B cell (primary cell): ENCODE data around the gene SELENOV. TPM values are rescaled to one million over a fixed set of nuclear protein-coding genes. Genes with fewer than 3 reads are reported as not detected.

Experiments used
- ATAC-seq: fragments of 200-7000 bp; cut with Tn5 transposase; one replicate; pipeline ENCODE4 v1.10.0; 2021; ENCODE audit warnings: low read depth, mild to moderate bottlenecking, moderate number of reproducible peaks, moderate library complexity
- CTCF ChIA-PET: fragments of 350-600 bp; sonication (Branson Sonifier 250); formaldehyde crosslinking; loops from one replicate; lab custom pipeline; 2021; ENCODE audit warnings: antibody characterized with exemption, inconsistent platforms; lab: Charles Lee
- POLR2A ChIA-PET: fragments of 350-600 bp; sonication (Branson Sonifier 250); formaldehyde crosslinking; loops from one replicate; lab custom pipeline; 2021; ENCODE audit warnings: antibody characterized with exemption; lab: Charles Lee
- DNase-seq: peaks from one replicate; pipeline ENCODE4 v3.0.0; 2013
- H2AFZ ChIP-seq: 2 replicates; pipeline ENCODE4 v1.6.1; 2012; ENCODE audit warnings: mild to moderate bottlenecking, low read depth, low read length; ENCODE audit not compliant: insufficient read depth, poor library complexity, severe bottlenecking
- H3K27ac ChIP-seq, 2 donors: 1 replicate in 1 of 2; 2 replicates in 1 of 2; pipeline ENCODE4 v1.5.1; 2012 to 2013; ENCODE audit warnings: low read length in 2 of 2, mild to moderate bottlenecking in 2 of 2, moderate library complexity in 1 of 2
- H3K27me3 ChIP-seq, 4 experiments: fragments of 200-600 bp in 1 of 4; sonication (generic) in 1 of 4; replicated peaks in 1 of 4; 1 replicate in 2 of 4; 2 replicates in 2 of 4; pipeline versions ENCODE4 v1.6.1 to v1.7.0; 2013 to 2016; ENCODE audit warnings: low read length in 3 of 4, mild to moderate bottlenecking in 2 of 4, mixed read lengths in 1 of 4, moderate library complexity in 1 of 4; ENCODE audit not compliant: insufficient read depth in 4 of 4, control insufficient read depth in 3 of 4; ENCODE audit errors: control extremely low read depth in 1 of 4
- H3K36me3 ChIP-seq, 2 experiments: replicated peaks in 1 of 2; 1 replicate in 1 of 2; 2 replicates in 1 of 2; pipeline versions ENCODE4 v1.6.1 to v1.7.1; 2013; ENCODE audit warnings: low read length in 1 of 2; ENCODE audit not compliant: insufficient read depth in 2 of 2, control insufficient read depth in 1 of 2; ENCODE audit errors: control extremely low read depth in 1 of 2, extremely low read depth in 1 of 2
- H3K4me1 ChIP-seq, 2 donors: fragments of 200-600 bp in 1 of 2; sonication (generic) in 1 of 2; 1 replicate in 1 of 2; 2 replicates in 1 of 2; pipeline versions ENCODE4 v1.5.1 to v1.6.1; 2013 to 2017; ENCODE audit warnings: low read length in 2 of 2; ENCODE audit not compliant: control insufficient read depth in 2 of 2, insufficient read depth in 2 of 2
- H3K4me2 ChIP-seq: replicated peaks from 2 replicates; pipeline ENCODE3; 2012; ENCODE audit warnings: mild to moderate bottlenecking, low read depth, low read length; ENCODE audit not compliant: poor library complexity, severe bottlenecking
- H3K4me3 ChIP-seq, 5 experiments: fragments of 200-600 bp in 1 of 5; sonication (generic) in 1 of 5; 1 replicate in 3 of 5; 2 replicates in 2 of 5; pipeline versions ENCODE4 v1.5.1 to v1.7.0; 2011 to 2016; ENCODE audit warnings: low read length in 4 of 5, mild to moderate bottlenecking in 4 of 5, low read depth in 2 of 5, control low read depth in 1 of 5, moderate library complexity in 1 of 5; ENCODE audit not compliant: insufficient read depth in 1 of 5; ENCODE audit errors: control extremely low read depth in 1 of 5, extremely low read depth in 1 of 5
- H3K79me2 ChIP-seq: fragments of 200-600 bp; sonication (generic); one replicate; pipeline ENCODE4 v1.6.0; 2016; ENCODE audit warnings: low read length; ENCODE audit not compliant: control insufficient read depth, insufficient read depth
- H3K9ac ChIP-seq: fragments of 200-600 bp; sonication (generic); 2 replicates; pipeline ENCODE4 v1.6.1; 2017; ENCODE audit warnings: mild to moderate bottlenecking, low read length, moderate library complexity
- H3K9me3 ChIP-seq, 3 donors: one replicate each; pipeline versions ENCODE4 v1.6.1 to v1.7.1; 2013; ENCODE audit warnings: low read length in 2 of 3; ENCODE audit not compliant: control insufficient read depth in 2 of 3, insufficient read depth in 1 of 3; ENCODE audit errors: control extremely low read depth in 1 of 3
- H4K20me1 ChIP-seq: 2 replicates; pipeline ENCODE4 v1.6.0; 2012; ENCODE audit warnings: mild to moderate bottlenecking, low read length; ENCODE audit not compliant: insufficient read depth, control insufficient read depth, poor library complexity, severe bottlenecking
- H3K27ac Mint-ChIP-seq: one replicate; pipeline ENCODE4 v1.8.0; 2021; ENCODE audit warnings: mixed read lengths
- H3K27me3 Mint-ChIP-seq: one replicate; pipeline ENCODE4 v1.8.0; 2021; ENCODE audit warnings: mixed read lengths
- H3K4me1 Mint-ChIP-seq: one replicate; pipeline ENCODE4 v1.8.0; 2021; ENCODE audit warnings: mixed read lengths
- H3K4me3 Mint-ChIP-seq: one replicate; pipeline ENCODE4 v1.8.0; 2021; ENCODE audit warnings: mixed read lengths
- H3K9me3 Mint-ChIP-seq: one replicate; pipeline ENCODE4 v1.8.0; 2022; ENCODE audit warnings: mixed read lengths; ENCODE audit not compliant: insufficient read depth
- EZH2 ChIP-seq: IDR thresholded peaks from 2 replicates; pipeline ENCODE4 v1.6.1; 2012; ENCODE audit warnings: borderline replicate concordance, low read depth, mild to moderate bottlenecking, moderate library complexity, low read length; ENCODE audit not compliant: insufficient read depth, poor library complexity, severe bottlenecking
- WGBS: methylation state at CpG from one replicate; pipeline ENCODE4 v1.1.5; 2013; ENCODE audit warnings: missing lambda C conversion rate; ENCODE audit not compliant: insufficient coverage; 5-methylcytosine and 5-hydroxymethylcytosine counted together
- intact Hi-C: fragments of 100-400 bp; cut with micrococcal nuclease; formaldehyde crosslinking; loops from one replicate; pipeline ENCODE4 v1.10.0; 2022
- polyA plus RNA-seq: library from polyadenylated mRNA; depleted of rRNA; stranded (reverse); fragments of >200 nt; gene quantifications from 2 replicates; pipeline ENCODE4 v1.2.3, GENCODE V29; 2012
- total RNA-seq, 2 donors: library from RNA; stranded (reverse); fragments of 120-200 nt in 1 of 2; gene quantifications; 1 replicate in 1 of 2; 2 replicates in 1 of 2; pipeline versions ENCODE4 v1.2.3 to v1.2.4, GENCODE V29; 2013 to 2022
- TF ChIP-seq, protein P1 (sequence below): fragments of 200-600 bp; IDR thresholded peaks from one replicate; pipeline ENCODE4 v1.8.0; 2022; ENCODE audit warnings: antibody characterized with exemption, mild to moderate bottlenecking

The SELENOV gene
- total and polyA plus RNA-seq, 2 donors (not counting 1 experiment from before 2014, with no cell fraction given) = not detected

DNA sequence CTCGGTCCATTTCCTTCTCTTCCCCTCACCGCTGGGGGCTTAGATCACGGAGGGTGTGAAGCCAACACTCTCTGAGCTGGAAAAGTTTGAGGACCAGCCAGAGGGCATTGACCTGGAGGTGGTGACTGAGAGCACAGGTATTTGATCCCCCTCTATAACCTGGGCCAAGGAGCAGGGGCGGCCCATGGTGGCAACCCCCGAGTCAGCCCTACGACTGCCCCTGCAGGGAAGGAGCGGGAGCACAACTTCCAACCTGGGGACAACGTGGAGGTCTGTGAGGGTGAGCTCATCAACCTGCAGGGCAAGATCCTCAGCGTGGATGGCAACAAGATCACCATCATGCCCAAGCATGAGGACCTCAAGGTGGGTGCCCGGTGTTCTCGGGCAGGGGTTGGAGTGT lies 45.9 kb upstream of the SELENOV start:
- H3K27me3 Mint-ChIP-seq = no peaks in the 10 kb centered on the region
- no peak overlapping the region for H3K4me3 Mint-ChIP-seq
- peaks cover under 1% of the 10 kb centered on the region for H3K4me1 Mint-ChIP-seq
- H3K27me3 ChIP-seq = no peaks in the 10 kb centered on the region
- ATAC-seq (no peak), DNase-seq (no peak)
- CTCF ChIA-PET = no interaction called here
- no peaks in the 10 kb centered on the region for H3K9me3 Mint-ChIP-seq
- peaks cover 14 to 97% of the 10 kb centered on the region in 2 experiments for H3K36me3 ChIP-seq
- no peak overlapping the region for H3K27ac Mint-ChIP-seq
- TF ChIP-seq, protein P1, sequence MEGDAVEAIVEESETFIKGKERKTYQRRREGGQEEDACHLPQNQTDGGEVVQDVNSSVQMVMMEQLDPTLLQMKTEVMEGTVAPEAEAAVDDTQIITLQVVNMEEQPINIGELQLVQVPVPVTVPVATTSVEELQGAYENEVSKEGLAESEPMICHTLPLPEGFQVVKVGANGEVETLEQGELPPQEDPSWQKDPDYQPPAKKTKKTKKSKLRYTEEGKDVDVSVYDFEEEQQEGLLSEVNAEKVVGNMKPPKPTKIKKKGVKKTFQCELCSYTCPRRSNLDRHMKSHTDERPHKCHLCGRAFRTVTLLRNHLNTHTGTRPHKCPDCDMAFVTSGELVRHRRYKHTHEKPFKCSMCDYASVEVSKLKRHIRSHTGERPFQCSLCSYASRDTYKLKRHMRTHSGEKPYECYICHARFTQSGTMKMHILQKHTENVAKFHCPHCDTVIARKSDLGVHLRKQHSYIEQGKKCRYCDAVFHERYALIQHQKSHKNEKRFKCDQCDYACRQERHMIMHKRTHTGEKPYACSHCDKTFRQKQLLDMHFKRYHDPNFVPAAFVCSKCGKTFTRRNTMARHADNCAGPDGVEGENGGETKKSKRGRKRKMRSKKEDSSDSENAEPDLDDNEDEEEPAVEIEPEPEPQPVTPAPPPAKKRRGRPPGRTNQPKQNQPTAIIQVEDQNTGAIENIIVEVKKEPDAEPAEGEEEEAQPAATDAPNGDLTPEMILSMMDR = no peak
- no peak for TF ChIP-seq EZH2
- no peaks in the 10 kb centered on the region for H3K4me1 ChIP-seq
- peaks cover 59% of the 10 kb centered on the region for H4K20me1 ChIP-seq
- intact Hi-C loops = no loop called here
- H3K4me3 ChIP-seq = no peak overlapping the region
- H3K9me3 ChIP-seq = no peaks in the 10 kb centered on the region
- no peak overlapping the region for H3K4me2 ChIP-seq
- H3K27ac ChIP-seq = no peak overlapping the region
- no peak overlapping the region for H3K9ac ChIP-seq
- no peak overlapping the region for H2AFZ ChIP-seq
- POLR2A ChIA-PET = no interaction called here
- H3K79me2 ChIP-seq = peaks cover 20% of the 10 kb centered on the region
- WGBS = 95% methylated on average over 9 of the region's 11 CpGs

DNA sequence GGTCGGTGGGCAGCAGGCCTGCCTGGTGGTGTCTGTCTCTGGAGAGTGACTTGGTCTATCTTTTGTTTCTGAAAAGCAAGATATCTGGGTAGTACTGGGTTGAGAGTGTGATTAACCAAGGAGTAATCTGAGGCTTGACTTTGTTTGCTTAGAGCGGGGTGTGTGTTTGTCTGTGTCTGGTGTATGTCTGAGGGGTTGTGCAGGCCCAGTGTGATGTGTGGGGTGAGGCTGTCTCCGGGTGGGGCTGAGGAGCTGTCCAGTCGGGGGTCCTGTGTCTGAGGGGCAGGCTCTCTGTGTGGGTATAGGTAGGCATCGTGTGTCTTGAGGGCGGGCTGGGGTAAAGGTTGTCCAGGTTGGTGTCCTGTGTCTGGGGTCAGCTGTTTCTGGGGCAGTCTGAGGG lies 45.4 kb upstream of the SELENOV start:
- Mint-ChIP-seq H3K27me3 (no peaks in the 10 kb centered on the region), H3K9me3 (no peaks in the 10 kb centered on the region), H3K4me1 (peaks cover 1% of the 10 kb centered on the region), H3K4me3 (no peak overlapping the region), H3K27ac (peak overlapping the region; percentile 13)
- Histone ChIP-seq H3K79me2 (peaks cover 20% of the 10 kb centered on the region), H4K20me1 (peaks cover 62% of the 10 kb centered on the region), H3K27ac (no peak overlapping the region), H3K36me3 (peaks cover 12 to 98% of the 10 kb centered on the region in 2 experiments), H3K9me3 (no peaks in the 10 kb centered on the region), H3K27me3 (no peaks in the 10 kb centered on the region), H3K9ac (no peak overlapping the region), H3K4me3 (no peak overlapping the region), H2AFZ (no peak overlapping the region), H3K4me2 (no peak overlapping the region), H3K4me1 (no peaks in the 10 kb centered on the region)
- intact Hi-C loops = no loop called here
- ChIA-PET CTCF (interaction anchor here (0.5 kb wide), 1 partner anchor 25 kb away, joined by 5 read pairs; no protein-coding TSS in a partner anchor), POLR2A (no interaction called here)
- 96% methylated on average over 6 of the region's 6 CpGs for WGBS
- TF ChIP-seq, protein P1 = no peak
- TF ChIP-seq EZH2 = no peak
- ATAC-seq = no peak
- no peak for DNase-seq
